HG03159 (cell line): Measurements from ENCODE around the gene KDM7A.
A peak's percentile ranks its signal among the peaks of the same experiment; 100 is the strongest.
"Not testable (repeated sequence)": the region's sequence is repeated elsewhere in the genome, so short reads cannot be mapped to it uniquely, and the experiment has no call there.

Experiments used
- ATAC-seq: cut with Tn5 transposase; IDR thresholded peaks from one replicate; pipeline ENCODE4 v1.9.1; 2021; ENCODE audit warnings: mild to moderate bottlenecking, moderate library complexity; ENCODE audit not compliant: unreplicated experiment

KDM7A gene

DNA sequence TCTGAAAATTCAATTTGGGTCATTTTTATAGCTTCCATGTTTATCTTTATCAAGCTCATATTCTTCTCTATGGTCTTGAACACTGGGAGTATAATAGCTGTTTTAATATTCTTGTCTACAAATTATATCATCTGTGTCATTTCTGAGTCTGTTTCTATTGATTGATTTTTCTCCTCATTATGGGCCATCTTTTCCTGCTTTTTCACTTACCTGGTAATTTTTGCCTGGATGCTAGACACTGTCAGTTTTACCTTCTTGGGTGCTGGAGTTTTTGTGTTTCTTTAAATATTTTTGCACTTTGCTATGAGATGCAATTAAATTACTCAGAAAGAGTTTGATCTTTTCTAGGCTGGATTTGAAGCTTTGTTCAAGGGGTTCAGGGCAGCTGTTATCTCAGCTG is 26.8 kb upstream of the KDM7A start:
- ATAC-seq, result no peak

DNA sequence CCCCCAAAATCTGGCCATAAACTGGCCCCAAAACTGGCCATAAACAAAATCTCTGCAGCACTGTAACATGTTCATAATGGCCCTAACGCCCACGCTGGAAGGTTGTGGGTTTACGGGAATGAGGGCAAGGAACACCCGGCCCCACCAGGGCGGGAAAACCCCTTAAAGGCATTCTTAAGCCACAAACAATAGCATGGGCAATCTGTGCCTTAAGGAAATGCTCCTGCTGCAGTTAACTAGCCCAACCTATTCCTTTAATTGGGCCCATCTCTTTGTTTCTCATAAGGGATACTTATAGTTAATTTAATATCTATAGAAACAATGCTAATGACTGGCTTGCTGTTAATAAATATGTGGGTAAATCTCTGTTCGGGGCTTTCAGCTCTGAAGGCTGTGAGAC is 26.2 kb upstream of the KDM7A start:
- ATAC-seq, result not testable (repeated sequence)

DNA sequence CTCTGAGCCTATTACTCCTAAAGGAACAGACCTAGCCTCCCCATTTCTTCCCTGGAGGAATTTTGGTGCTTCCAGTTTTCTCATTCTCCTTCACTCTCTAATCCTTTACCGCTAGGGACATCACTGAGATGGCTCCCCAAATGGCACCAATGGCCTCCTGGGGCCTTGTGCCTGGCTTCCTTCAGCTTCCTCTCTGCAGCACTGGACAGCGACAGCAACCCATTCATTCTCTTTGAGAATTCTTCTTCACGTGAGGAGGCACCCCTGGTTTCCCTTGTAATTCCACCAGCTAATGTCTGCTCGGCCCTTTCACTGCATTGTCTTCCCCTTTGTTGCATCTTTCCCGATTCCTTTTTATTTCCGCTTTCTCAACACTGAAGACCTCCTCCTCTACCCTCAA is 24.6 kb upstream of the KDM7A start:
- no peak for ATAC-seq

DNA sequence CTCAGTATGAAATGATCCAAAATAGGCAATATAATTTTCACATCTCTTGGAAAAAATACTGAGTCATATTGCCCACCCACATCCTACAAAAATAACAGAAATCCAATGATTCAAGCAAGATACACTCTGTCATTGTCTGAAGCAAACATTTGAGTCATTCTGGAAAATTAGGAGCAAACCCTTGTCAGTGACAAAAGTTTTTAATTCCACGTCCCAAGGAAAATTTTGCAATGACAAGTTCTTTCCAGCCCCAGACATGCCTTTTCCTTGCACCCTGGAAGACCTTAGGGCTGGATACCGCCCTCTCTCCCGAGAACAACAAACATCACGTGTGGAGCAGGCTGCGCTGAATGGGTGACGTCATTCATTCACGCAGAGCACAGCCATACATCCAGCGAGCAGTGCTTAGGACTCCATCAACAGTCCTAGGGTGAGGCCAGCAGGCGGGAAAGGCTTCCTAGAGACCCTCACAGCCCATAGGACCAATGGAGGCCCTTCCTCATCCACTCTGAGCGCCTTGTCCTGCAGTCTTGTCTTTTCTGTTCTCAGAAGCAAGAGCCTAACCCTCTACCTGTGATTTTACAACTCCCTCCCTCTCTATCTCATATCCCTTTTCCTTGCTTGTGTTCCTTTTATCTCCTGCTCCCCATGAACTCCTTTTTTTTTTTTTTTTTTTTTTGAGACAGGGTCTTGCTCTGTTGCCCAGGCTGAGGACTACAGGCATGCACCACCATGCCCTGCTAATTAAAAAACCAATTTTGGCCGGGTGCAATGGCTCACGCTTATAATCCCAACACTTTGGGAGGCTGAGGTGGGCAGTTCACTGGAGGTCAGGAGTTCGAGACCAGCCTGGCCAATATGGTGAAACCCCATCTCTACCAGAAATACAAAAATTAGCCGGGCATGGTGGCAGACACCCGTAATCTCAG is 23.5 kb upstream of the KDM7A start:
- ATAC-seq, result no peak

DNA sequence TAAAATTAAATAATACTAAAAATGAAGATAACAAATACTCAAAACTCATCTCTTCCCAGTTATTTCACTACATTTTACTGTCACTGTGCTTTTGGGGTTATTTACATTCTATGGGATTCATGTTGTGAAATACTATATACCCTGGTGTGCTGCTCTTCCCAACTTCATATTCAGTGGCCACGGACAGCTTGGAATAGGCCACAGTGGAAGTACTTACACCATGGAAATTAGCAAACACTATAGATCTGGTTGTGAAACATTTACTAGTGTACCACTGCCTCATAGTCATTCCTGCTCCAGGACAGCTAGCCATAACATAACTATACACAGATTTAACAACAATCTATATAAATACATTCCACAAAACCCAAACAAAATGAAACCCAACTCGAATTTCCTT is 21.2 kb upstream of the KDM7A start:
- ATAC-seq, result no peak

DNA sequence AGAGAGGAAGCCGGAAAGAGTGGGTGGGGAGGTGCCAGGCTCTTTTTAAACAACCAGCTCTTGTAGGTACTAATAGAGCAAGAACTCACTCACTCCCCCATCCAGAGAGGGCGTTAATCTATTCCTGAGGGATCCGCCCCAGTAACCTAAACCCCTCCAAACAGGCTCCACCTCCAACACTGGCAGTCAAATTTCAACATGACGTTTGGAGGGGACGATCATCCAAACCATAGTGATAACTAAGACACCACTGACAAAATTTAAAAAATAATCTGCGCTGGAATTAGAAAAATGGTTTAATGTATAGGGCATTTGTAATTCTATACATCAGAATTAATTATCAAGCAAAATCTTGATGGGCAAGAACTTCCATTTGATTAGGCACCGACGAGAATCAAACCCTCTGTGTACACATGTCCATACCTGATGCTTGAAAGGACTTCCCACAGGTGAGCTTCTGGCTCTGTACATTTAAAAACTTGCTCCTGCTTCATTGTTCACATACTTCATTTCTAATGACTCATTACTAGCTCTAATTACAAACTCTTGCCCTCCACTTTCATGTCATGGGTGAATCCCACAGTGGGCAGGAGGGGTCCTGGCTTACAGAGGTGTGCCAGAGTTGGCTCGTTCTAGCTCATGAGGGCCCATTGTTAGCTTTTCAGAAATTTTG is 20.6 kb upstream of the KDM7A start:
- no peak for ATAC-seq

DNA sequence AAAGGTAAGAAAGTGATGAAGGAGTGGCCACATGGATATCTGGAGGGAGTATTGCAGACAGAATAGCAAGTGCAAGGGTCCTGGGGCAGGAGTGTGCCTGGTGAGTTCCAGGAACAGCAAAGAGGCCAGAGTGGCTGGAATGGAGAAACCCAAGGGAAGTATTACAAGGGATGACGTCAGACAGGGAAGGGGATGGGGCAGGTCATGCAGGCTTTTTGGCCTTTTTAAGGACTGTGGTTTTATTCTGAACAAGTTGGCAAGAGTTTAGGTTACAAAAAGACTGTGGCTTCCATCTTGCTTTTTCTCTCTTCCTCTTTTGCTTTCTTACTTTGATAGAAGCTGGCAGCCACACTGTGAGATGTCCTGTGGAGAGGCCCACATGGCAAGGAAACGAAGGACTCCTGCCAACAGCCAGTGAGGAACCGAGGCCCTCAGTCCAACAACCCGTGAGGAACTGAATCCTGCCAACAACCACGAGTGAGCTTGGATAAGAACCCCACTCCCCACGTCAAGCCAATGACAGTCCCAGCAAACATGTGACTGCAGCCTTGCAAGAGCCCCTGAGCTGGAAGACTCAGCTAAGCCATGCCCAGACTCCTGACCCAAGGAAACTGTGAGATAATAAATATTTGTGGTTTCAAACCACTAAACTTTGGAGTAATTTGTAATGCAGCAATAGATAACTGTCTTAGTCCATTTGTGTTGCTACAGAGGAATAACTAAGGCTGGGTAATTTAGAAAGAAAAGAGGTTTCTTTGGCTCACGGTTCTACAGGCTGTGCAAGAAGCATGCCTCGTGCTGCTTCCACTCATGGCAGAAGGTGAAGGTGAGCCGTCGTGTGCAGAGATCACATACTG is 19.8 kb upstream of the KDM7A start:
- no peak for ATAC-seq

DNA sequence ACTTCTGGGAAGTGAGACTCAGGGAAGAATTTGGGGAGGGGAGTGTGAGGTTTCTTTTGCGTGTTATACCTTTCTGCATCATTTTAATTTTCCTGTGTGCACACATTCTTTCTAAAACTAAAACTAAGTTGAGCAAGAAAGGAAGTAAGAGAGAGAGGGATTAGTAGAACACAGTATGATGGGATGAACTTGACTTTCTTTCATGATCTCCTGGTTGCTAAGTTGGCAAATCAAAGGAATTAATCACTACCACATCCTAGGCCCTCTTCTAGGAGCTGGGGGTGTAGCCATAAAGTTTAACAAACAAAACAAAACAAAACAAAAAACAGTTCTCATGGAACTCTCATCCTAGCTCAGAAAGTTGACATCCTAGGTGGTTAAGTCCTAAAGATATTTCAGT is 19.1 kb upstream of the KDM7A start:
- no peak for ATAC-seq

DNA sequence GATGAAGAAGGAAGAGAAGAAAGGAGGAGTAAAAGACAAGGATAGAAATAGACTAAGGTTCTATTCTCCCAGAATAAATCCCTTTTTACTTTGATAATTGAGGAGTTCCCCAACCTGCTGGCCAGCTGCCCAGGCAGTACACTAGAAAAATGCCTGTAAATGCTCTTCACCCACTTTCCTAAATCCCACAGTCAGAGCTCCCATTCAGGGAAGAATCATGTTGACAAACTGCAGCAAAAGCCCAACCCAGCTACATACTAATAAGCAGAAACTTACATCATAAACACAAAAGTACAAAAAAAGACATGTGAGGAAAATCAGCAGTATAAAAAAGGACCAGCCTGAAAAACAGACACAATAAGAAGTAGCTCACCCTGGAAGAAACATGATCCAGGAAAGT is 15.8 kb upstream of the KDM7A start:
- ATAC-seq, result no peak

DNA sequence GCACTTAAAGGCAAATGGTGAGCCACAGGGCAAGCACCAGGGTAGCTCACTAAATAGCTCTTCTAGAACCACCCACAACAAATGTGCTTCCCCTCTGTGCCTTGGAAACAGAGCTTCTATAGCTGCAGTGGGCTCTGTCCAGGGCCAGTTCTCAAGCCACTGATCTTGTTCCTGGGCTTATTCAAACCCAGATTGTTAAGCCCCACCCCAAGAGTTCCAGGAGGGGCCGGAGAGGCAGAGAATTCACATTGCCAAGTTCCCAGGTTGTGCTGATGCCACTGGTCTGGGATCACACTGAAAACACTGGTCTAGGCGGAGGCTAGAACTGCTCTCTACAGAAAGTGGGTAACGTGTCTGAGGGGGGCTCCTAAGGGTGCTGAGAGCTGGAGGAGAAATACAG is 15.4 kb upstream of the KDM7A start:
- no peak for ATAC-seq

DNA sequence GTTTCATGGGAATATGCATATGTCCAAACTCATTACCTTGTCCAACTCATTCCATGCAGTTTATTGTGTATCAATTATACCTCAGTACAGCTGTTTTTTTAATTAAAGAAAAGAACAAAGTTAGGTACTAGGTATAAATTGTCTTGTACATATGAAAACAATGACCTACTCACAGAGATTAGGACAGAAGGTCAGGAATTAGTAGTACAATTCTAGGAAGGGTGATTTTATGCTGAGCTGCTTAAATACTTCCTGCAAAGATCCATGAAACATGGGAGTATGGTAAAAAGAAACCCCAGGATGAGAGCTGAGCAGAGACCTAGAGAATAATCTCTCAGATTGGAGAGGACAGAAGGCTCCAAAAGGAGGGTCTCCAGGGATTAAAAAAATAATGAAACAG is 13.8 kb upstream of the KDM7A start:
- no peak for ATAC-seq

DNA sequence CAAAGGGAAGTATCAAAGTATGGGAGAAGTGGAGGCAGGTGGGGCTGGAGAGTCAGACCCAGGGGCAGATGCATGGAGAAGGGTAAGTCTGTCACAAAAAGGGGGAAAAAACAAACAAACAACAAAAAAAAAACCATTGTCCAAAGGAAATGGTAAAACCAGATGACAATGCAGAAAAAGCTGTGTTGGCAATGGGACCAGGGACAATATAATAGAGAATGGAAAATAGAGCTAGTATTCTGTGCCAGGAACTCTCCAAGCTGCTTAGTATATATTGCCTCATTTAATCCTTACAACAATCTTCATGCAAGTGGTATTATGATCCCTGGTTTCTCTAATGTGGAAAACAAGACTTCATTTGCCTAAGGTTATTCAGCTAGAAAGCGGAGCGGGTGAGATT is 13.1 kb upstream of the KDM7A start:
- ATAC-seq, result no peak

DNA sequence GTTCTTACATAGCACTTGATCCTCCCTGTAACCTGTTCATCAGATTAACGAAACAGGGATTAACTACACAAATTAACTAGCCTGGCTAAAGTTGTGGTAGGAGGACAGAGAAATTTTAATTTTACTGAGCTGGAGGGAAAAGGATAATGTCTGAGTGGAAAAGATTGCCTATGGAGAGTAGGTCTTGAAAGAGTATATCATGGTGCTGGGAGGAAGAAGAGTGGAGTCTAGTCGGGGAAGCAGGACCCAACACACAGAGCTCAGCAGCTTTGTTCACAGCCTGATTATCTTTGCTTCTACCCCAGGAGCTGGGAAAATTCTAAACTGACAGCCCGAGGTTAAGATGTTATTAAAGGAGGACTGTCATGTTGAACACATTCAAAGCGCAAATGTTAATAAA is 6.1 kb upstream of the KDM7A start:
- ATAC-seq, result no peak

DNA sequence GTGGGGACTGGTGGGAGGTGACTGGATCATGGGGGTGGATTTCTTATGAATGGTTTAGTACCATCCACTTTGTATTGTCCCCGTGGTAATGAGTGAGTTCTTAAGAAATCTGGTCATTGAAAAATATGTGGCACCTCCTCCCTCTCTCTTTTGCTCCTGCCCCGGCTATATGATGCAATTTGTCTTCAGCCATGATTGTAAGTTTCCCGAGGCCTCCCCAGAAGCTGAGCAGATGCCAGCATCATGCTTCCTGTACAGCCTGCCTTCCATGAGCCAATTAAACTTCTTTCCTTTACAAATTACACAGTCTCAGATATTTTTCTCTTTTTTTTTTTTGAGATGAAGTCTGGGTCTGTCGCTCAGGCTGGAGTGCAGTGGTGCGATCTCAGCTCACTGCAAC is 2.6 kb upstream of the KDM7A start:
- no peak for ATAC-seq

DNA sequence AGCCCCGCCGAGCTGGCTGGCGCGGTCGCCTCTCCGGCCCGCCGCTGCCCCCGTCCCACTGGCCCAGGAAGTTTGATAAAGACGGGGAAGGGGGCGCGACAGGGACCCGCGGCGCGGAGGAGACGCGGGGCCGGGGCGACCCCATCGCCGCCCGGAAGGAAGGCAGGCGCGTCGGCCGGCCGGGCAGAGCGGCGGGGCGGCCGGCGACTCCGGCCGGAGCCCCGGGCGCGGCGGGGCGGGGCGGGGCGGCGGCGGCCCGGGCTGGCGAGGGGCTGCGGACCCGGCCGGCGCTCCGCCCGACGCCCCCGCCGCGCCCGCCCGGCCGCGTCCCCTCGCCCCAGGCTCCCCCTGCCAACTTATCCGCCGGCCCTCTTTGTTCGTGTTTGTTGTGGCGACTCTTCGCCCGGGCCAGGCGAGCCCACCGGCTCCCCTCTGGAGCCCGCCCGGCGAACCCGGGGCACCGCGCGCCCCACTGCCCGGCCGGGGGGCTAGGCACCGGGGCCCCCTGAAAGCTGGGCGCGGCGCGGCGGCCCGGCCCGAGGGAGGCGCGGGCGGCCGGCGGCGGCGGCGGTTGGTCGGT is 571 bp downstream of the KDM7A start:
- peak; percentile 8 for ATAC-seq

DNA sequence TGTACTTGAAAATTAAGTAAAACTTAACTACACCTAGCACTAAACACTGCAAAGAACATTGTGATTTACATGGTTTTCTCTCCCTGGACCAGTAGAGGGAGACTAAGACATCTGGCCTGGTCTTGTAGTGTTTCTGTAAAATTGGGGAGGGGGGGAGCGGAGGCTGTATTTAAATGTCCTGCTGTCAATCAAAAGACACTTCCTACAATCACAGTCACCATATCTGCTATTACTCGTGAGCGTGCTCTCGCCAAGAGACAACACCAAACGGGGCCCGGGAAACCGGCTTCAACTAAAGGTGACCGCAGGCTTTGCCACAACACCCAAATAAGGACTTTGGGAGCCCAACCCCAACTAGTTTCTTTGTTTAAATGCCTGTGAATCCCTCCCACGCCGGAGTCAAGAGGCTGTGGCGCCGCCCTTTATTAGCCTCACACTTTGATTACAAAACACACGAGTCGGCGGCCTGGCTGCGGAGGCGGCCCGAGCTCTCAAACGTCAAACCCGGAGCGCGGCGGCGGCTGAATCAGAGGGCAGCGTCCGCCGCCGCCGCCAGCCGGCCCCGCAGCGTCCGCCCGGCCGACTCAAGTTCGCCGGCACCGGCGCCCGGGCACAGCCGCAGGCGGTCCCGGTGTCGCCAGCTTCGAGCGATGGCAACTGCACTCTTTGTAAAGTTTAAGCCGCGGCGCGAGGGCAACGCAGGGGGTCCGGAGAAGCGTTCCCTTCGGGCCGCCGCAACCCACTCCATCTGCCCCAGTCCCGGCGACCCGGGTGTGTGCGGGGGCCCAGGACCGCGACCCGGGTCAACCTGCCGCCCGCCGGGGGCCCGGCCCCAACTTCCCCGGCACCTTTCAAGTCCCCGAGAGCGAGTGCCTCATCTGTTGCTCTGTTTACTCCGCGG is 1.3 kb downstream of the KDM7A start:
- peak; percentile 57 for ATAC-seq

DNA sequence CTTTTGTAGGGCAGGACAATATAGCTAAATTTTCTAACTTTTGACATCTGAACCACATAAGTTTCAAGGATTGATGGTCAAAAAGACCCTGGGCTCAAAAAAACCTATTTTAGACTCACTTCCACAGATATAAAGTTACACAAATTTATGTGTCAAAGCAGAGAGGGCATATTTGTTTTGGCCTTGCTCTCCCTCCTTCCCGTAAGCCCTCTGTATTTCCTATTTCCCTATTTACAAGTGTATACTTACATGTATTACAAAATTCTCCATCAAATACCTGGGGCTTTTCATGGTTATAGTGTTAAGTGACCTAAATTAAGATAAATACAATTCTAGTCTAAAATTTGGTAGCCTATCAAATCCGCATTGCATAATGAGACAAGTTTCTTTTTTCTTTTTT is 2.6 kb downstream of the KDM7A start:
- ATAC-seq, result no peak

DNA sequence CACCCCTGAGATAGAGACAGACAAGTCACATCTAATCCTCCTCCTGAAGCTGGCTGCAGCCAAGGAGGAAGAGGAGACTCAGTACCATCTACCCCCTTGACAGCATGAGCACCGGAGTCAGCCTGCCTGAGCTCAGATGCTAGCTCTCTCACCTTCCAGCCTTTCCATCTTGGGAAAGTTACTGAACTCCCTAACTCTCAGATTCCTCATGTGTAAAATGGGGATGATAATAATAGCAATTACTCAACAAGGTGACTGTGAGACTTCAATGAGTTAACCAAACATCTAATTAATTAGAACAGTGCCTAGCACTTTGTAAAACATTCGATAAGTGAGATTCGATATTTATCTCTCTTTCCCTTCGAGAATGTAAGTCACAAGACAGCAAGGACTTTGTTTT is 6.4 kb downstream of the KDM7A start:
- ATAC-seq, result no peak

DNA sequence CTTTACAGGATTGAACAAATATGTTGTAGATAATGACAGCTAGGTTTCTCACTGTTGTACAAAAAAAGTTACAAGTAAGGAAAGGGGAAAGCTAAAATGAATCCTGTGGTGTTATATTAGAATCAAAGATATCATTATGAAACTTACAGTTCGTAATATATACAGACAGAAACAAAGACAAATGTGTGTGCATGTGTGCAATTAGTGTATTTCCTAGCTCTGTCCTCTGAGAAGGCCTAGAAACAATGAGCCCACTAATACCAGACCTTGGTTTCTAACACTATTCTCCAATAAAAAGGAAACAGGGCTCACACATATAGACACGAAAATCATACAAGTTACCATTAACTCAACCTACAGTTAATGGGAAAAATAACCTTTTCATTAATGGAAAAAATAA is 8.0 kb downstream of the KDM7A start:
- ATAC-seq, result no peak

DNA sequence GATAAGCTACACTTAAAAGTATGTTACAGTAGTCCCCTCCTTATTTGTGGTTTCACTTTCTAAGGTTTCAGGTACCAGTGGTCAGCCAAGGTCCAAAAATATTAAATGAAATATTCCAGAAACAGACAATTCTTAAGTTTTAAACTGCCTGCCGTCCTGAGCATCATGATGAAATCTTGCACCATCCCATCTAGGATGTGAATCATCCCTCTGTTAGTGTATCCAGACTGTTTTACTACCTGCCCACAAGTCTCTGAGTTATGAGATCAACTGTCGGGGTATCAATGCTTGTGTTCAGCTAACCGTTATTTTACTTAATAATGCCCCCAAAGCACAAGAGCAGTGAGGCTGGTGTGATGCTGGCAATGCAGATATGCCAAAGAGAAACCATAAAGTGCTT is 11.4 kb downstream of the KDM7A start:
- ATAC-seq, result no peak
